GM19397 (cell line): ENCODE data around the gene ZNF608.

Experiments
- ATAC-seq: cut with Tn5 transposase; IDR thresholded peaks from one replicate; pipeline ENCODE4 v1.9.1; 2021; ENCODE audit warnings: mild to moderate bottlenecking, moderate library complexity; ENCODE audit not compliant: unreplicated experiment

The ZNF608 gene

DNA sequence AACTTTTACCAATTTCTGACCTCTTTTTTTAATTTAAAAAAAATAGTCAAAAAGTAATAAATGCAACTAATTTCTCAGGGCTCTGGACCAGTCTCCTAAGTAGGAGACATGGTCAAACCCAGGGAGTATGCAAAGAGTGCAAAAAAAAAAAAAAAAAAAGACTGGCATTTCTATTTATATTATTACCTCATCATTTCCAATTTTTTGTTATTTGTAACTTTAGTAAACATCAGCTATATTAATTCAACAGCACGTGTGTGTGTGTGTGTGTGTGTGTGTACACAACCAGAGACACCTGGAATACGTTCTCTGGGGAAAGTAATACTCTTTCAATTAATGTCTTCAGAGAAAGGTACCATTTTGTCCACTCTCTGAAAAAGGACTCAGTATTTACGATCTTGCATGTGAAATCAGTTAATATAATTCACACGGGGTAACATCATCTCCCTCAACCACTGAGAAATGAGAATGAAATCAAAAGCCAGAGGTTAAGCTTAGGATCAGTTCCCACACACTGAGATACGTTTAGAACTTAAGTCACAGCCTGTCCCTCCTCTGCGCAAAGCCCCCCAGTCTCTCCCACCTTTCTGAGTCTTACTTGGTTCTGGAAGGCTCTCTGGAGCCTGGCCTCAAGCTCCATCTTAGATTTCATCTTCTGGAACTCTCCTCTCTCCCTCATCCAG is 21.9 kb downstream of the ZNF608 start:
- ATAC-seq: no peak

DNA sequence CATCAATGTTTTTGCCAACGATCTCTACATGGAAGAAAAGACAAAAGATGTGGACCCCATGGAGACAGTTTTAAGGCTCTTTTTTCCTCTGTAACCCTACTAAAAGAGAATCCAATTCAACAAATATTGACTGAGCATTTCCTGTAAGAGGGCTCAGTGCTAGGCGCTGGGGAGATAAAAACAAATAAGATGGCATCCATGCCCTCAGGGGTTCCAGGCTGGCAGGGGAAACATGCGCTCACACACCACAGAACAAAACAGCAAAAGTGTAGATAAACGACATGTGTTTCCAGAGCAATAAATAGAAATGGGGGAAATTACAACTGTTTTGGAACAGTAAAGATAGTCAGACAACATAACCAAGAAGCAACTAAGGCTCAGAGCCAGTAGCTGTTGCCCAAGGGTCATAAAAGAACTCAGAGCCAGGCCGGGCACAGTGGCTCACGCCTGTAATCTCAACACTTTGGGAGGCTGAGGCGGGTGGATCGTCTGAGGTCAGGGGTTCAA is 25.2 kb downstream of the ZNF608 start:
- ATAC-seq: no peak

DNA sequence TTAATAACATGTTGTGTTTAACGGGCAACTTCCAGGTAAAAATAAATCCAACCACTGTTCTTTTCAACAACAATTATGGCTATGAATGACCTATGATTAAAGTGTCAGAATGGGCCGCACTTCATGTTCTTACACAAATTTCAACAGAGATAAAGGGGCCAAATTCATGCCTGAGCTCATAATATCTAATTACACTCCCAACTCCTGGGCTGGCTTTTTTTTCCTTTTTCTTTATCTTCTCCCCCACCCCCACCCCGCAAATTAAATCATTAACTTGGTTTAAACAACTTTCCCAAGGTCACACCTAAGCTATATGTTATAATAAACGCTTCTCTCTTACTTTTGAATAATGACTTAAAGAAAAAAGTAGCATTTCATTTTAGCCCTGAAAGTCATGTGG is 25.8 kb downstream of the ZNF608 start:
- no peak for ATAC-seq

DNA sequence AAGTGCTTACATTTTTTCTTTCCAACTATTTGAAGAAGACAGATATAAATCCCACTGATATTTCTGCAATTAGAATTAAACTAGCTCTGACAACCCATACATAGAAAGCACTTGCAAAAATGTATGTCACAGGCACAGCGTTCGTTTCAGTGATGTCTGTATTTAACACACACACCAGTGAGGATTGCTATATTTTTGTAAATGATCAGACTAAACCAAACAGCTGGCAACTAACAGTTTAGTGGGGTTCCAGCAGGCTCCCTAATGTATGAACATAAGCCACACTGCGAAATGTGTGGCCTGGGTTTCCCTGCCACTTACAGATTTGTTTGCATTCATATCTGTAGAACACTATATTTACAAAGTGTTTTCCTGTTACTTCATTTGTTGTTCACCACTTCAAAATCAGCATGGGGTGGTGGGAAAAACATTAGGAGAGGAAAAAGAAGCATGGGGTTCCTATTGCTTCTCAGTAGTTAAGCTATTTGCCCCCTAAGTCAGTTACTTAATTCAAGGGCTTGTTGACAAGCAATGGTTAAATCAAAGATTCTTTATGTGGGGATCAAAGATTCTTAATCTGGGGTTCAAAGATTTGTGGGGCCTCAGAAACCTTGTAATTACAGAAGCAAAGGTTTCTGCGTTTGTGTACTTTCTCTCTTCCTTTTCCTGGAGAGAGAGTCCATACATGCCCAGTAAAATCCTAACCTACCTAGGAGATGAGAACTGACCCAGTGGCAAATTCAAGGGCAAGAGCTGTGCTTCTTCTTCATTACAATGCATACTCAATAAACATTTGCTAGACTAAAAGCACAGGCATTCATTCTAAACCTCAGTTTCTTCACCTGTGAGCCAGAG is 27.1 kb downstream of the ZNF608 start:
- no peak for ATAC-seq

DNA sequence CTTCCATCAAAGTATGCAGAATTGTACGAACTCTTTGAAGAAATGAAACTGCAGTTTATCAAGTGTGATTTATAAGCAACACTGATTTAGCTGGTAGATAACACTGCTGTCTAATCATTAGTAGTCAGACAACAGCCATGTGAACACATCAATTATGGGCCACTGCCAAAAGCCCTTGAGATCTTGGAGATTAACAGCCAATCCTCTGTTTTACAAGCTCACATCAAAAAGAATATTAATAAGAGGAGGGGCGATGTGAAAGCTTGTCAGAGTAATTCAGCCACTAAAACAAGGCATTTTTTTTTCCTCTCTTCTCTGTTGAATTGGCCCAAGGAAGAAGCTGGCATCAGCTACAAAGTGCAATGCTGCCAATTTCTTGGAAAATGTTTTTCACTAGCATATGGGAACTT is 28.1 kb downstream of the ZNF608 start:
- no peak for ATAC-seq

DNA sequence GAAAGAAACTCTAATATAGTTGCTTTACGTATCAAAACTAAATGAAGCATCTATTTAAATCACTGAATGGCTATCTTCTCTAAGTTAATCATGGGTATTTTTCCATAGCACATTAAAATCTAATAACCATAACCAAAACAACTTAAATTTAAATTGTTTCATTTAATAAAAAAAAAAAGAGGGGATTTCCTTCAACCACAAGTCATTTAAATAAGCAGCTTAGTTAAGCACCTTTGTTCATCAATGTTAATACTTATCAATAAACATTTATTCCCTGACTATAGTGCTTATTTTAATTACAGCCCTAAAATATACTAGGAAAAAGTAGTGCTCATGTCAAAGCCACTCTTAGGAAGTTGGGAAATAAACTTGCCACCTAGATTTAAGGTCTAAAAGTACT is 30.3 kb downstream of the ZNF608 start:
- no peak for ATAC-seq

GRCh38 chr5:124714910-124715309 is 31.5 kb downstream of the ZNF608 start:
- ATAC-seq: no peak

DNA sequence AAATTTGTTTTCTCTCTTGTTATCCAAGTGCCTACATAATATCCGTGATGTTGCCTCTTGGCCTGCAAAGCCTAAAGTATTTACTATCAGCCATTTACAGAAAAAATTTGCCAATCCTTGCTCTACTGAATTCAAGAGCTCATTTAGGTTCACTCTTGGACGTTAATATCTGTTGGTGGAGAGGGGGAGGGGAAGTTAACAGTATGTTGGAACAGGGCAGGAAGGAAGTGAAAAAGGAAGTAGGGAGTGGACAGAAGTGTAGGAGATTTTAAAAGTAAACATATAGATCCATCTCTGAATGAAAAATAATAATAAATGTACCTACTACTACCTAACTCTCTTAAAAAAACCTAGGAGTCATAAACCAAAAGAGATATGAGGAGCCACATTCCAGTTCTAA is 32.8 kb downstream of the ZNF608 start:
- no peak for ATAC-seq

DNA sequence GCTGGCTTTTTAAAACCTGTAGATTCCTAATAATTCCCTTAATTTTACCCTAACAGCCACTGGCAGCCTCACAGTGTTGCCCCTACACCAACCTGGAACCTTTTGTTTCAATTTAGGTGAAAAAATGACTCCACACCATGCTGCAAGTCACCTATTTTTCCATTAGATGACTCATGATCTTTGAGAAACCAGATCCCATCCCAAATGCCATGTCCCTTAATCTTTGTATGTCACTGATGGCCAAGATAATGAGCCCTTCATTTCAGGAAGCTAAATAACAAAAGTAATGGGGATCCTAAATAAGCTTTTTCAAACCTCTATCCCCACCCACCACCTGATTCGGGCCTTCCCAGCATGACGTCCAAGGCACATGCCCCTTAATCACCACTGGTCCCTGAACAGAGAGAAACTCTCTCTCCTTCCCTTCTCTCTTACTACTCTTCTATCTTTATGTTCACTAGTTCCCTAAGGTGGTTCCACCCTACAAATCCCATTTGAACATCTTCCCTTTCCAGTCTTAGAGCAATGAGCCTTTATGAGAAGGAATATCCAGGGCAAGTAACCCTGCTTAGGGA is 33.6 kb downstream of the ZNF608 start:
- no peak for ATAC-seq

DNA sequence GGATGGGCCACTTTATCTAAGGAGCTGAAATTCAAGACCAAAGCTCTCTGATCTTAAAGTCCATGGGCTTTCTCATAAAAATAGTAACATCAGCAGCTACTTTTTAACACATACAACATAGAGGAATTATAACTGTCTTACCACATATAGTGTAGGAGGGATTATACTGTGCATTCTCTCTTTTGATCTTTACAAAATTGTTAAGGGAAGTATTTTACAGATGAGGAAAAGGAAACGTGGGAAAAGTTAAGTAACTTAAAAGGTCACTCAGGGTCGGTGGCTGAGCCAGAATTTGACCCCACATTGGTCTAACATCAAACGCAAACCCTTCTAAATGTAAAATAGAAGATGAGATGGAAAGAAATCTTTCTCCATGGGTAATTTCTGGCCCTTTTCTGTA is 38.4 kb downstream of the ZNF608 start:
- no peak for ATAC-seq

DNA sequence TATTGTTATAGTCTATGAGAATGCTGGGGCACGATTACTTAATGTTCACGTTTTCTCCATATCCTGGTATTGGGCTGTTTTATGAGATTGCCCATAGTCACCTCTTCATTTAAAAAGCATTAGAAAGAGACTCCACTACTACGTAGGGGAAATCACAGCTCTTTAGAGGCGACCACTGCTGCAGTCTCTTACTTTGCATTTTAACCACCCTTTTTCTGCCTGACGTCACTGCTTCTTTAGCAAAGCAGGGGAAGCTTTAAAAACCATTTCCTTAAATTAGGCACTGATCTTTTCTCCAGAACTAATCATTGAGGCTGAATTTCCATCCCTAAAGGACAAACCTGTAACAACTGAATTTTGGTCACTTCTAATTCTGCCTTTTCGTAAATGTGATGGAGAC is 38.9 kb downstream of the ZNF608 start:
- no peak for ATAC-seq

DNA sequence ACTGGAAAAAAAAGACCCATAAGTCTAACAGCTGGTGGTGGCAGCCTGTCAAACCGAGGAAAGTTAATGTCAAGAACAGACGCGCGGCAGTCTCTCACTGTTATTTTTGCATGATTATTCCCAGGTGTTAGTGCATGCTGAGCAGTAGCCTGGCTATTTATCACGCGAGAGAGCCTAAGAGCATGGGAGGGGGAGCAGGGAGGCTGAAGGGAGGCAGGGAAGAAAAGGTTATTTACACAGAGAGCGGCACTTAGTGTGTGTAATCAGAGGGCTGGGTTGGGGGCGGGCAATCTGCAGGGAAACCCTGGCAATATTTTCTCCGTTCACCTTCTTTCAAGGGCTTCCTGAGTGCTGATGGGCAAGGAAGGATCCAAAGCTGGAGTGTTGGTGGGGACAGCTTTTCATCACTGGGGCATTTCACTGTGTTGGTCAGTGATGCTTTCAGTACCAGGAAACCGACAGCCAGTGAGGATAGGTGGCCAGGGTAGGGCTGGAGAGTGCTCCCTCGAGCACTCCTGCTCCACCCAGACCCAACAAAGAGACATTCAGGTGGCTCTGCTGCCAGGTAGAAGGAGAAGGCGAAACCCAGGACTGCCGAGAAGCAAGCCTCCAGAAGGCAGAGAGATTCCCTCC is 39.6 kb downstream of the ZNF608 start:
- no peak for ATAC-seq

DNA sequence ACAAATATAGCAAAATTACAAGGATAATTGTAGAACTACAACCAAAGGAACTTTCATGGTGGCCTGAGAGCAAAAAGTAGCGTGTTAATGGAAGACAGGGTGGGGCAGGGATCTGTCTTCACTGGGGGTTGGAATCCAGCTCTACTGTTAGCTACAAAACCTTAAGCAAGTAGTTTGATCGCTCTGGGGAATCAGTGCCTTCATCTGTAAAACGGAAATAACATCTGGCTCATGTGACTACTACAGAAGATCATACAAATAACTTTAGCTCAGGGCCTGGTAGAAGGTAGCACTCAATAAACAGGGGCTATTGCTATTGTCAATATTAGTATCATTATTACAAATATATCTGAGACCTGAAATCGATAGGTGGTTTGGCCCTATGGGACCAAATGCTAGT is 40.4 kb downstream of the ZNF608 start:
- ATAC-seq: no peak

- ATAC-seq: no peak
These were observed 40.9 kb downstream of the ZNF608 start for GRCh38 chr5:124705577-124705976.

DNA sequence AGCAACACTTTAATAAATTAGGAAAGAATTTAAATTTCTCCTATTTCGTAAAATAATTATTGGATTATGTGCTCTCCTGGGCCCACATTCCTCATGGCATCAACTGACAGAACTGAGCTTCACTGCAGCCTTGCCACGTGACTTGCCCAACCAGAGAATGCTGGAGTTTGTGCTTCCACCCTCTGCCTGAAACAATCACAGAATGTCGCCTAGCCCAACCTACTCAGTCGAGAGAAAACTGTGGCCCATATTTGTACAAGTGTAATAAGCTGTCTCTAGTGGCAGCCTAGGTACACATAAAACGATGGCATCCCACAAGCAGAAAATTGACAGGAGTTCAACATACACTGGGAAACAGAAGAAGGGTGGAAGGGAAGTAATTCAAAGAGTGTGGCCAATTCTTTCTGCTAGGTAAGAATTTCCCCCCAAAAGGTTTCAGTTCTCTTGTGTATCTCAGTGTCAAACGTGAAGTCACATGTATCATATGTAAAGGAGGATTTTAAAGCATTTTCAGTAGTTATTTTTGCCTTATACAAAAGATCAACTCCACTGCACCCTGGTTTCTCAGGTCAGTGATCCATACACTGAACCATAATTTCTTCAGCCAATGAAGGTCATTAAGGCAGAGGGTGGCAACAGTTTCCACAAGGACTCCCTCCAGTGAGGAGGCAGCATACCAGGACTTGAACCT is 41.7 kb downstream of the ZNF608 start:
- peak; percentile 85 for ATAC-seq

DNA sequence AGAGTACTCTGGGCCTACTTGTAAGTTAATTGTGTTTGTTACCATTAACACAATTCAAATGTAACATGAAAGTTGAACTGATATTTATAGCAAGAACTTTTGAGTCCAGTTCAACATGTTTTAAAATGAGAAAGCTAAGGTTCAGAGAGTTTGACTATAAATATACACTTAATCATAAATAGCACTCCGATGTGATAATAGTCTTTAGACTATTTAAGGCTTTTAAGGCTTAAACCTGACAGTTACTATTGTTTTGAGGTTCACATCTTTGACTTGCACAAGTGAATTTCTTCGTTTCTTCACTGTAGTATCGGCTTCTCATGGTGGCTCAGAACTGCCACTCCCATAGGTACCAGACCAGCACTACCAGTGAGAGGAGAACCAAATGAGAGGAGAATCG is 42.4 kb downstream of the ZNF608 start:
- no peak for ATAC-seq

GRCh38 chr5:124702525-124702924 is 43.9 kb downstream of the ZNF608 start:
- ATAC-seq: no peak

DNA sequence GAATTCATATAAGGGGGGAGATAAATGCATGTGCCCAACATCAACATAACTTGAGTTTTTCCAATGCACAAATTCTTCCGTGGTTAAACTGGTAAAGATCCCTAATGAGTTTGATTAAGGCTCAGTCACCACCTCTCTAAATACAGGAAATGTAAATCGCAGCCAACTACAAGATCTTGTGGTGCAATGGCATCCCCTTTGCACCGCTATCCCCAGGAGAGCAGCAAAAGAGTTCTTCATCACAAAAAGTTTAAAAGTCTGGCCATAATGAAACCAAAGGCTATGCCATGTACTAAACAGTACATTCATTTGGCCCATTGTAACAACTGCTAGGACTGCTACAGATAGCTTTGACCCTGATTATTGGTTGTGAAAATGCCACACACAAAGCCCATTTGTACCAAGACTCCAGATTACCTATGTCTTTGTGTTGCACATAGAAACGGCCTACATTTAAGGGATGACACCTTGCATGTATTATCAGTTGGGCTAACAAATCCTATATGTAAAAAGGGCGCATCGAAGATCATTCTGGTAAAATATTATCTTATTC is 44.5 kb downstream of the ZNF608 start:
- no peak for ATAC-seq

GRCh38 chr5:124701016-124701415 is 45.4 kb downstream of the ZNF608 start:
- no peak for ATAC-seq

DNA sequence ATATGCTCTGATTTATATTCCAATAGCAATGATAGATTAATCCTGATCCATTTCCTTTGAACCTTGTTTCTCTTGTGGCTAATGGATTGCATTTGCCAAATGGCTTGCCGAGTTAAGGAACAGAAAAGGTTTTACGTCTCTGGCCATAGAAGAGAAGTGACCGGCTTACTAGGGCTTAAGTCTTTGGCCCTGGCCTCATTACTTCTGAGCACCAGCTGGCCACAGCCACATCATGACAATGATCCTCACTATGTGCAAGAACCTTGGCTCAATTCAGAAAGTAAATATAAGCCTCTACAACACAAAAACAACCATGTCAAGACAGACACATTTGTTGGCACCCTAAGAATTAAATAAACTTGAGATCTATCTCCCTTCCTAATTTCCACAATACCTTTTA is 46.1 kb downstream of the ZNF608 start:
- ATAC-seq: no peak

DNA sequence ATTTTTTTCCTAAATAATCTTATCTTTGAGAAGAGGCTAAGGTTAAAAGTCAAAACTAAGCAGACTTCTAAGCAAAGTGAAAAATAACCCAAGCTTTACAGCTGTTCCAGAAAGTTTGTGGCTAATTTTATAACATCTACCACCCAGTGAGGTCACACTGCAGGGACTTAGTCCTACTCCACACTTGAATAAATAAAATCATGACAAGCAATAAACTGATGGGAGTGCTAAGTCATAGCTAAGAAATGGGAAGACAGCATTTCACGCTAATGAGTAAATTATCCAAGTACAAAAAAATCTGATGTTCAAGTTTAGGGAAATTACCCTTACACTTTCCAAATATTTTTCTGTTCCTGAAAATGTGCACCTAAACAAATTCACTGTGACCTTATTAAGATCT is 47.7 kb downstream of the ZNF608 start:
- ATAC-seq: no peak
